Fibroblast of upper back skin (primary cell): Measurements from ENCODE around the gene PANX2.
A peak's percentile ranks its signal among the peaks of the same experiment; 100 is the strongest.
"Not testable (repeated sequence)": the region's sequence is repeated elsewhere in the genome, so short reads cannot be mapped to it uniquely, and the experiment has no call there.

Experiments
- DNase-seq: peaks from one replicate; pipeline ENCODE4 v3.0.0-alpha.2; 2013

The PANX2 gene

GRCh38 chr22:50199251-50199721, 28.8 kb downstream of the PANX2 start:
- DNase-seq: no peak

GRCh38 chr22:50199829-50200460, 29.4 kb downstream of the PANX2 start:
- no peak for DNase-seq

- DNase-seq: peak; percentile 84
Observed at GRCh38 chr22:50200461-50201190, 30.1 kb downstream of the PANX2 start, which contains the start of gene SELENOO. Gene SELENOO (plus strand): TSS chr22:50201011. CDS start chr22:50201037, 26 bp downstream.

GRCh38 chr22:50201191-50202129, 30.9 kb downstream of the PANX2 start:
- DNase-seq: no peak

- DNase-seq: no peak
Observed at GRCh38 chr22:50202130-50202666, 31.7 kb downstream of the PANX2 start.

- no peak for DNase-seq
Observed at GRCh38 chr22:50203288-50203687, 32.8 kb downstream of the PANX2 start.

- DNase-seq: no peak
Observed at GRCh38 chr22:50204571-50204970, 34.0 kb downstream of the PANX2 start.

- DNase-seq: not testable (repeated sequence)
Observed at GRCh38 chr22:50204998-50205397, 34.5 kb downstream of the PANX2 start.

GRCh38 chr22:50205781-50206569, 35.4 kb downstream of the PANX2 start:
- DNase-seq: no peak

- no peak for DNase-seq
Observed at GRCh38 chr22:50206599-50206998, 36.1 kb downstream of the PANX2 start.

GRCh38 chr22:50207383-50208140, 37.0 kb downstream of the PANX2 start:
- no peak for DNase-seq

- DNase-seq: no peak
Observed at GRCh38 chr22:50208430-50208938, 38.0 kb downstream of the PANX2 start.

- DNase-seq: no peak
Observed at GRCh38 chr22:50208939-50209892, 38.7 kb downstream of the PANX2 start.

- peak; percentile 61 for DNase-seq
Observed at GRCh38 chr22:50209893-50210292, 39.4 kb downstream of the PANX2 start.

GRCh38 chr22:50210378-50211139, 40.0 kb downstream of the PANX2 start:
- DNase-seq: no peak

GRCh38 chr22:50211147-50211546, 40.6 kb downstream of the PANX2 start:
- DNase-seq: no peak

GRCh38 chr22:50213263-50213662, 42.7 kb downstream of the PANX2 start:
- DNase-seq: no peak

GRCh38 chr22:50215297-50216054, 44.9 kb downstream of the PANX2 start:
- no peak for DNase-seq
